Neural progenitor cell (in vitro differentiated cells): Measurements from ENCODE around the gene ABCC9. TPM values are rescaled to one million over a fixed set of nuclear protein-coding genes. Genes with fewer than 3 reads are reported as not detected.

Experiments
- DNase-seq: peaks from one replicate; pipeline ENCODE4 v3.0.0-alpha.2; 2016; ENCODE audit warnings: low spot score
- H2AFZ ChIP-seq: fragments of 200-600 bp; sonication (generic); replicated peaks from 2 replicates; pipeline ENCODE4 v1.6.1; 2016; ENCODE audit warnings: antibody characterized with exemption
- H3F3A ChIP-seq: fragments of 200-600 bp; sonication (generic); 2 replicates; pipeline ENCODE4 v1.6.1; 2016; ENCODE audit warnings: antibody characterized with exemption, low read depth
- H3K27ac ChIP-seq: fragments of 200-600 bp; sonication (generic); 2 replicates; pipeline ENCODE4 v1.5.1; 2016; ENCODE audit warnings: mild to moderate bottlenecking
- H3K27me3 ChIP-seq: fragments of 200-600 bp; sonication (generic); 2 replicates; pipeline ENCODE4 v1.6.1; 2016; ENCODE audit warnings: mild to moderate bottlenecking, moderate library complexity
- H3K36me3 ChIP-seq: fragments of 200-600 bp; sonication (generic); 2 replicates; pipeline ENCODE4 v1.5.1; 2016
- H3K4me1 ChIP-seq: fragments of 200-600 bp; sonication (generic); 2 replicates; pipeline ENCODE4 v1.6.1; 2016; ENCODE audit warnings: mixed run types
- H3K4me2 ChIP-seq: fragments of 200-600 bp; sonication (generic); 2 replicates; pipeline ENCODE4 v1.6.1; 2016
- H3K4me3 ChIP-seq: fragments of 200-600 bp; sonication (generic); 2 replicates; pipeline ENCODE4 v1.5.1; 2016
- H3K79me2 ChIP-seq: fragments of 200-600 bp; sonication (generic); 2 replicates; pipeline ENCODE4 v1.6.1; 2016; ENCODE audit warnings: low read depth
- H3K9ac ChIP-seq: fragments of 200-600 bp; sonication (generic); 2 replicates; pipeline ENCODE4 v1.6.1; 2016
- H3K9me3 ChIP-seq: fragments of 200-600 bp; sonication (generic); 2 replicates; pipeline ENCODE4 v1.5.1; 2016; ENCODE audit warnings: low read depth
- H4K20me1 ChIP-seq: fragments of 200-600 bp; sonication (generic); 2 replicates; pipeline ENCODE4 v1.6.1; 2016; ENCODE audit warnings: low read depth
- H3K27ac Mint-ChIP-seq: 3 replicates; pipeline ENCODE4 v1.8.0; 2021; ENCODE audit warnings: mixed read lengths
- H3K27me3 Mint-ChIP-seq: 2 replicates; pipeline ENCODE4 v1.8.0; 2022; ENCODE audit warnings: low read depth, mild to moderate bottlenecking, inconsistent platforms, moderate library complexity, mixed read lengths; ENCODE audit not compliant: insufficient read depth
- H3K36me3 Mint-ChIP-seq: 3 replicates; pipeline ENCODE4 v1.8.0; 2021; ENCODE audit warnings: mixed read lengths
- H3K4me1 Mint-ChIP-seq: 3 replicates; pipeline ENCODE4 v1.8.0; 2021; ENCODE audit warnings: mixed read lengths
- H3K4me3 Mint-ChIP-seq: 3 replicates; pipeline ENCODE4 v1.8.0; 2021; ENCODE audit warnings: mild to moderate bottlenecking, moderate library complexity, mixed read lengths
- H3K9me3 Mint-ChIP-seq: 3 replicates; pipeline ENCODE4 v1.8.0; 2020; ENCODE audit warnings: mixed read lengths
- CTCF ChIP-seq: fragments of 200-600 bp; sonication (generic); IDR thresholded peaks from 2 replicates; pipeline ENCODE4 v1.5.1; 2017; ENCODE audit warnings: antibody characterized with exemption, mild to moderate bottlenecking
- EZH2 ChIP-seq: fragments of 200-600 bp; sonication (generic); IDR thresholded peaks from 2 replicates; pipeline ENCODE4 v1.6.1; 2017; ENCODE audit warnings: antibody characterized with exemption, mild to moderate bottlenecking, moderate library complexity
- EZH2phosphoT487 ChIP-seq: fragments of 200-600 bp; sonication (generic); IDR thresholded peaks from 2 replicates; pipeline ENCODE4 v1.6.1; 2017; ENCODE audit warnings: antibody characterized with exemption
- total RNA-seq: library from RNA; depleted of rRNA; stranded (reverse); fragments of >200 nt; gene quantifications from 2 replicates; pipeline ENCODE4 v1.2.3, GENCODE V29; 2015; ENCODE audit warnings: low replicate concordance

ABCC9 gene
- total RNA-seq, 1 donor from 2014 or later = not detected

GRCh38 chr12:21818627-21819026 lies 122.6 kb downstream of the ABCC9 start:
- Histone ChIP-seq H3K4me3 (no peak overlapping the region), H2AFZ (no peak overlapping the region), H3F3A (no peaks in the 10 kb centered on the region), H3K4me1 (no peaks in the 10 kb centered on the region), H3K9me3 (no peaks in the 10 kb centered on the region), H3K9ac (no peak overlapping the region), H3K4me2 (no peak overlapping the region), H3K36me3 (no peaks in the 10 kb centered on the region), H3K79me2 (no peaks in the 10 kb centered on the region), H3K27ac (no peak overlapping the region), H3K27me3 (no peaks in the 10 kb centered on the region), H4K20me1 (no peaks in the 10 kb centered on the region)
- no peaks in the 10 kb centered on the region for H3K27me3 Mint-ChIP-seq
- H3K27ac Mint-ChIP-seq = no peak overlapping the region
- TF ChIP-seq EZH2 = no peak
- TF ChIP-seq CTCF = no peak
- TF ChIP-seq EZH2phosphoT487 = no peak
- peaks cover 8% of the 10 kb centered on the region for H3K4me1 Mint-ChIP-seq
- no peaks in the 10 kb centered on the region for H3K36me3 Mint-ChIP-seq
- no peak for DNase-seq
- H3K9me3 Mint-ChIP-seq = no peaks in the 10 kb centered on the region
- no peak overlapping the region for H3K4me3 Mint-ChIP-seq

GRCh38 chr12:21815306-21816062 lies 125.7 kb downstream of the ABCC9 start:
- H3K27ac ChIP-seq = no peak overlapping the region
- no peak overlapping the region for H3K4me2 ChIP-seq
- no peaks in the 10 kb centered on the region for H4K20me1 ChIP-seq
- no peaks in the 10 kb centered on the region for H3K79me2 ChIP-seq
- Mint-ChIP-seq H3K4me1 (peaks cover 8% of the 10 kb centered on the region), H3K27ac (no peak overlapping the region), H3K4me3 (no peak overlapping the region), H3K9me3 (no peaks in the 10 kb centered on the region), H3K27me3 (no peaks in the 10 kb centered on the region), H3K36me3 (no peaks in the 10 kb centered on the region)
- H3K27me3 ChIP-seq = no peaks in the 10 kb centered on the region
- no peak for DNase-seq
- no peaks in the 10 kb centered on the region for H3K36me3 ChIP-seq
- no peak for TF ChIP-seq EZH2
- no peak for TF ChIP-seq CTCF
- TF ChIP-seq EZH2phosphoT487 = no peak
- H3K4me1 ChIP-seq = no peaks in the 10 kb centered on the region
- no peak overlapping the region for H3K4me3 ChIP-seq
- H3F3A ChIP-seq = no peaks in the 10 kb centered on the region
- no peak overlapping the region for H3K9ac ChIP-seq
- H2AFZ ChIP-seq = no peak overlapping the region
- no peaks in the 10 kb centered on the region for H3K9me3 ChIP-seq

GRCh38 chr12:21814814-21815213 lies 126.4 kb downstream of the ABCC9 start:
- Histone ChIP-seq H3K9me3 (no peaks in the 10 kb centered on the region), H3K27ac (no peak overlapping the region), H4K20me1 (no peaks in the 10 kb centered on the region), H3K4me3 (no peak overlapping the region), H3K4me2 (no peak overlapping the region), H3F3A (no peaks in the 10 kb centered on the region), H3K79me2 (no peaks in the 10 kb centered on the region), H3K27me3 (no peaks in the 10 kb centered on the region), H3K4me1 (no peaks in the 10 kb centered on the region), H2AFZ (no peak overlapping the region), H3K36me3 (no peaks in the 10 kb centered on the region), H3K9ac (no peak overlapping the region)
- H3K4me1 Mint-ChIP-seq = peaks cover 8% of the 10 kb centered on the region
- H3K4me3 Mint-ChIP-seq = no peak overlapping the region
- TF ChIP-seq EZH2phosphoT487 (no peak), CTCF (no peak), EZH2 (no peak)
- no peaks in the 10 kb centered on the region for H3K27me3 Mint-ChIP-seq
- DNase-seq = no peak
- H3K27ac Mint-ChIP-seq = no peak overlapping the region
- H3K36me3 Mint-ChIP-seq = no peaks in the 10 kb centered on the region
- no peaks in the 10 kb centered on the region for H3K9me3 Mint-ChIP-seq
